Panc1 (cell line): ENCODE data around the gene SARS1. TPM values are rescaled to one million over a fixed set of nuclear protein-coding genes. Genes with fewer than 3 reads are reported as not detected.
A peak's percentile ranks its signal among the peaks of the same experiment; 100 is the strongest.
"Not testable (repeated sequence)": the region's sequence is repeated elsewhere in the genome, so short reads cannot be mapped to it uniquely, and the experiment has no call there.

Experiments
- ATAC-seq: fragments of 200-7000 bp; cut with Tn5 transposase; 2 replicates; pipeline ENCODE4 v1.9.1; 2020; ENCODE audit warnings: mild to moderate bottlenecking, moderate library complexity
- BruUV-seq: library from RNA; stranded (reverse); fragments of 400-500 nt; replicated peaks from 2 replicates; lab custom pipeline; 2021; lab: Mats Ljungman, UMichigan
- CTCF ChIA-PET: fragments of 300-600 bp; sonication (Branson Sonifier 250); formaldehyde crosslinking; loops from one replicate; lab custom pipeline; 2022; ENCODE audit warnings: antibody characterized with exemption; lab: Charles Lee
- POLR2A ChIA-PET: fragments of 300-600 bp; sonication (Branson Sonifier 250); formaldehyde crosslinking; loops from one replicate; lab custom pipeline; 2022; ENCODE audit warnings: antibody characterized with exemption; lab: Charles Lee
- DNase-seq: peaks from one replicate; pipeline ENCODE4 v3.0.0-alpha.2; 2010; ENCODE audit warnings: low read depth, low spot score
- H3K27ac ChIP-seq: 2 replicates; pipeline ENCODE4 v1.5.1; 2011; ENCODE audit warnings: mild to moderate bottlenecking, low read length, inconsistent platforms
- H3K27me3 ChIP-seq: fragments of 200-500 bp; sonication (Bioruptor generic); 2 replicates; pipeline ENCODE4 v1.6.0; 2014; ENCODE audit warnings: low read length, inconsistent platforms; ENCODE audit not compliant: control insufficient read depth, insufficient read depth
- H3K36me3 ChIP-seq: fragments of 200-500 bp; sonication (Bioruptor generic); 2 replicates; pipeline ENCODE4 v1.5.1; 2014; ENCODE audit warnings: inconsistent platforms, mild to moderate bottlenecking, low read length, moderate library complexity; ENCODE audit not compliant: control insufficient read depth, insufficient read depth
- H3K4me1 ChIP-seq: 2 replicates; pipeline ENCODE4 v1.5.1; 2011; ENCODE audit warnings: inconsistent platforms, mild to moderate bottlenecking, low read length, moderate library complexity; ENCODE audit not compliant: control insufficient read depth, insufficient read depth
- H3K4me3 ChIP-seq, 2 experiments: 2 replicates each; pipeline ENCODE4 v1.5.1; 2011 to 2012; ENCODE audit warnings: low read depth in 2 of 2, low read length in 2 of 2, mild to moderate bottlenecking in 2 of 2, inconsistent platforms in 1 of 2, moderate library complexity in 1 of 2
- H3K9me3 ChIP-seq: fragments of 200-500 bp; sonication (Bioruptor generic); 2 replicates; pipeline ENCODE4 v1.5.1; 2014; ENCODE audit warnings: low read depth, mild to moderate bottlenecking, inconsistent platforms, low read length, moderate library complexity; ENCODE audit not compliant: control insufficient read depth, insufficient read depth
- POLR2AphosphoS5 ChIP-seq: IDR thresholded peaks from 2 replicates; pipeline ENCODE4 v1.6.1; 2012; ENCODE audit warnings: mild to moderate bottlenecking, low read depth, low read length, moderate library complexity
- SIN3A ChIP-seq: IDR thresholded peaks from 2 replicates; pipeline ENCODE4 v1.6.1; 2012; ENCODE audit warnings: low read depth, mild to moderate bottlenecking, low read length, moderate library complexity, borderline replicate concordance; ENCODE audit not compliant: insufficient read depth
- TCF7L2 ChIP-seq: IDR thresholded peaks from 2 replicates; pipeline ENCODE4 v1.6.1; 2011; ENCODE audit warnings: mild to moderate bottlenecking, low read depth, low read length, inconsistent platforms
- in situ Hi-C: cut with HindIII; loops from 2 replicates; pipeline ENCODE4 v1.10.0; 2016; ENCODE audit warnings: low sequenced_read_pairs, low pct_unique_long_range_greater_than_20kb
- intact Hi-C: fragments of 100-400 bp; cut with micrococcal nuclease; formaldehyde crosslinking; loops from one replicate; pipeline ENCODE4 v1.10.0; 2022; ENCODE audit not compliant: unreplicated experiment
- total RNA-seq: library from RNA; stranded (reverse); gene quantifications from one replicate; pipeline ENCODE4 v1.2.1, GENCODE V29; 2021; ENCODE audit not compliant: unreplicated experiment
- TF ChIP-seq, protein P1 (sequence below): fragments of 450-650 bp; IDR thresholded peaks from 2 replicates; pipeline ENCODE4 v1.5.1; 2017; ENCODE audit warnings: mild to moderate bottlenecking
- TF ChIP-seq, protein P2 (sequence below), 2 experiments: IDR thresholded peaks; 2 replicates each; pipeline ENCODE4 v1.6.1; 2011 to 2012; ENCODE audit warnings: low read depth in 2 of 2, control low read depth in 1 of 2, low read length in 1 of 2, mild to moderate bottlenecking in 1 of 2, moderate library complexity in 1 of 2; ENCODE audit not compliant: insufficient read depth in 1 of 2

The SARS1 gene
- total RNA-seq, 1 experiment from 2014 or later = 115 TPM

DNA sequence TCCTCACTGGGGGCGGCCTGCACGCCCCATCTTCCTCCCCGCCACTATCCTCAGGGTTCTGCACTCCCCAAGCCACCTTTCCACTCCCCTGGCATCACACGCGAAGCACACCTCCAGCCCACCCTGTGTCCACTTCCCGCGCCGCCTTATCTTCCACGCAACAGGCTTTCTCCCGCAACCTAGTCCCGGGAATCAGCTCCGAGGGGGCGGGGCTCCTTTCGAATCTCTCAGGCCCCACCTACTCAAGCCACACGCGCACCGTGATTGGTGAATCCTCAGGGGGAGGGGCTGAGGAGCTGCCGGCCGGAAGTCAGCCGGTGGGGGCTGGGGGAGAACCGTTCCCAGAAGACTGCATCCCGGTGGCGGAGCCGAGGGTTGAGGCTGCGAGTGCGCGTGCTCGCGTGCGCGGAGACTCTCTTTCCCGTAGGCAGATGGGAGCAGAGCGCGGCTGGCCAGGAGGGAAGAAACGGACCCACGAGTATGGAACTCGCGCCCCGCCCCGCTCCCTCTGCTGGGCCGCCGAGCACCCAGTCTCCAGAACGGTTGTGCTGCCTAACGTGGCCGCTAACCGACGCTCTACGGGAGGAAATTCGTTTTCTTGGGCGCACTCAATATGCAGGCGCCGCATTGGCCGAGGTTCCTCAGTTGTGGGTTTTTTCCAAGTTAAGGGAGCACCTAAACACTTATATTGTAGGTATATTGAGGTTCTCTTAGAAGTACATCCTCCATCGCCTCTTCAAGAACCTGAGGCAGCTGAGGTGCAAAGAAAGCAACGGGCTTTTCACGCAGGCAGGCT lies 69.4 kb downstream of the SARS1 start, which contains the start of gene PSRC1:
Gene PSRC1 (minus strand): TSS at position 194 of the 796 bp plus-strand sequence.
- DNase-seq = no peak
- intact Hi-C loops = no loop called here
- TSS peak; percentile 97 for BruUV-seq
- POLR2A ChIA-PET = interaction anchor here (0.6 kb wide), 1 partner anchor 141 kb away, joined by 3 read pairs; no protein-coding TSS in a partner anchor
- H3K9me3 ChIP-seq = no peaks in the 10 kb centered on the region
- peaks cover 14% of the 10 kb centered on the region for H3K4me1 ChIP-seq
- in situ Hi-C loops = no loop called here
- H3K27me3 ChIP-seq = no peaks in the 10 kb centered on the region
- ATAC-seq = peak; percentile 98
- CTCF ChIA-PET = interaction anchor here (1.6 kb wide), 1 partner anchor 44 kb away, joined by 5 read pairs; no protein-coding TSS in a partner anchor
- H3K4me3 ChIP-seq = peak within 1 kb of the TSS; percentile 73 to 77
- peaks cover 3% of the 10 kb centered on the region for H3K36me3 ChIP-seq
- H3K27ac ChIP-seq = peak within 1 kb of the TSS; percentile 98
- TF ChIP-seq POLR2AphosphoS5 (peak; percentile 62), TCF7L2 (no peak), SIN3A (no peak)
- TF ChIP-seq, protein P1, sequence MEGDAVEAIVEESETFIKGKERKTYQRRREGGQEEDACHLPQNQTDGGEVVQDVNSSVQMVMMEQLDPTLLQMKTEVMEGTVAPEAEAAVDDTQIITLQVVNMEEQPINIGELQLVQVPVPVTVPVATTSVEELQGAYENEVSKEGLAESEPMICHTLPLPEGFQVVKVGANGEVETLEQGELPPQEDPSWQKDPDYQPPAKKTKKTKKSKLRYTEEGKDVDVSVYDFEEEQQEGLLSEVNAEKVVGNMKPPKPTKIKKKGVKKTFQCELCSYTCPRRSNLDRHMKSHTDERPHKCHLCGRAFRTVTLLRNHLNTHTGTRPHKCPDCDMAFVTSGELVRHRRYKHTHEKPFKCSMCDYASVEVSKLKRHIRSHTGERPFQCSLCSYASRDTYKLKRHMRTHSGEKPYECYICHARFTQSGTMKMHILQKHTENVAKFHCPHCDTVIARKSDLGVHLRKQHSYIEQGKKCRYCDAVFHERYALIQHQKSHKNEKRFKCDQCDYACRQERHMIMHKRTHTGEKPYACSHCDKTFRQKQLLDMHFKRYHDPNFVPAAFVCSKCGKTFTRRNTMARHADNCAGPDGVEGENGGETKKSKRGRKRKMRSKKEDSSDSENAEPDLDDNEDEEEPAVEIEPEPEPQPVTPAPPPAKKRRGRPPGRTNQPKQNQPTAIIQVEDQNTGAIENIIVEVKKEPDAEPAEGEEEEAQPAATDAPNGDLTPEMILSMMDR = peak; percentile 38
- TF ChIP-seq, protein P2, sequence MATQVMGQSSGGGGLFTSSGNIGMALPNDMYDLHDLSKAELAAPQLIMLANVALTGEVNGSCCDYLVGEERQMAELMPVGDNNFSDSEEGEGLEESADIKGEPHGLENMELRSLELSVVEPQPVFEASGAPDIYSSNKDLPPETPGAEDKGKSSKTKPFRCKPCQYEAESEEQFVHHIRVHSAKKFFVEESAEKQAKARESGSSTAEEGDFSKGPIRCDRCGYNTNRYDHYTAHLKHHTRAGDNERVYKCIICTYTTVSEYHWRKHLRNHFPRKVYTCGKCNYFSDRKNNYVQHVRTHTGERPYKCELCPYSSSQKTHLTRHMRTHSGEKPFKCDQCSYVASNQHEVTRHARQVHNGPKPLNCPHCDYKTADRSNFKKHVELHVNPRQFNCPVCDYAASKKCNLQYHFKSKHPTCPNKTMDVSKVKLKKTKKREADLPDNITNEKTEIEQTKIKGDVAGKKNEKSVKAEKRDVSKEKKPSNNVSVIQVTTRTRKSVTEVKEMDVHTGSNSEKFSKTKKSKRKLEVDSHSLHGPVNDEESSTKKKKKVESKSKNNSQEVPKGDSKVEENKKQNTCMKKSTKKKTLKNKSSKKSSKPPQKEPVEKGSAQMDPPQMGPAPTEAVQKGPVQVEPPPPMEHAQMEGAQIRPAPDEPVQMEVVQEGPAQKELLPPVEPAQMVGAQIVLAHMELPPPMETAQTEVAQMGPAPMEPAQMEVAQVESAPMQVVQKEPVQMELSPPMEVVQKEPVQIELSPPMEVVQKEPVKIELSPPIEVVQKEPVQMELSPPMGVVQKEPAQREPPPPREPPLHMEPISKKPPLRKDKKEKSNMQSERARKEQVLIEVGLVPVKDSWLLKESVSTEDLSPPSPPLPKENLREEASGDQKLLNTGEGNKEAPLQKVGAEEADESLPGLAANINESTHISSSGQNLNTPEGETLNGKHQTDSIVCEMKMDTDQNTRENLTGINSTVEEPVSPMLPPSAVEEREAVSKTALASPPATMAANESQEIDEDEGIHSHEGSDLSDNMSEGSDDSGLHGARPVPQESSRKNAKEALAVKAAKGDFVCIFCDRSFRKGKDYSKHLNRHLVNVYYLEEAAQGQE (IDR thresholded peaks at IDR 0.05; ENCODE audit: insufficient read depth in 1 of 2, low read depth in 2 of 2, low read length in 1 of 2) = 0 out of 4 replicates have a peak, but pooled peaks of 1 of the 2 experiments have one; percentile 34

DNA sequence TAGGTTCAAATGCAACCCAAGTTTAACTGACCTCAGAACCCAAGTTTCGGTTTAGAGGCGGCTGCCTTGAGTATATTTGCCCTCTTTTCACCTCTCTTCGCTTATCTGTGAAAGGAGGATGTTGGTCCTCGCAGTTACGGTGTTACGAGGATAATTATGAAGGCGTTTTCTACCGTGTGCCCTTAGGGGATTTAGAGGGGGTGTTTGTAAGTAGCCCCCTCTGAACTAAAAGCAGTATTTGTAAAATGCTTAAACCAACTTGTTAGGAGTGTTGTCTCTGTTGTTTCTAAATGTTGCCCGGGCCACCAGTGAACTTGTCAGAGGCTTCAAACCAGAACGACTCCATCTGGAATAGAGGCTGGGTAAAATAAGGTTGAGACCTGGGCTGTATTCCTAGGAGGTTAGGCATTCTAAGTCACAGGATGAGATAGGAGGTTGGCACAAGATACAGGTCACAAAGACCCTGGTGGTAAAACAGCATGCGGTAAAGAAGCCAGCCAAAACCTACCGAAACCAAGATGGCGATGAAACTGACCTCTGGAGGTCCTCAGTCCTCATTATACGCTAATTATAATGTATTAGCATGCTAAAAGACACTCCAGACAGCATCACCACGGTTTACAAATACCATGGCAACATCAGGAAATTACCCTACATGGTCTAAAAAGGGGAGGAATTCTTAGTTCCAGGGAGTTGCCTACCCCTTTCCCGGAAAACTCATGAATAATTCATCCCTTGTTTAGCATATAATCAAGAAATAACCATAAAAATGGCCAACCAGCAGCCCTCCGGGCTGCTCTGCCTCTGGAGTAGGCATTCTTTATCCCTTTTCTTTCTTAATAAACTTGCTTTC lies 70.3 kb downstream of the SARS1 start:
- H3K27ac ChIP-seq = peak overlapping the region; percentile 98
- no peaks in the 10 kb centered on the region for H3K27me3 ChIP-seq
- peak overlapping the region; percentile 73 to 77 for H3K4me3 ChIP-seq
- BruUV-seq = no TSS peak
- ChIA-PET CTCF (no interaction called here), POLR2A (no interaction called here)
- no peaks in the 10 kb centered on the region for H3K9me3 ChIP-seq
- peaks cover 3% of the 10 kb centered on the region for H3K36me3 ChIP-seq
- TF ChIP-seq POLR2AphosphoS5 = no peak
- TF ChIP-seq TCF7L2 = no peak
- TF ChIP-seq, protein P1 = no peak
- TF ChIP-seq, protein P2 (IDR thresholded peaks at IDR 0.05; ENCODE audit: insufficient read depth in 1 of 2, low read depth in 2 of 2, low read length in 1 of 2) = no peak
- TF ChIP-seq SIN3A = no peak
- H3K4me1 ChIP-seq = peaks cover 14% of the 10 kb centered on the region
- intact Hi-C loops (no loop called here), in situ Hi-C loops (no loop called here)
- no peak for DNase-seq
- no peak; the same call in 1 of the 2 replicates for ATAC-seq

DNA sequence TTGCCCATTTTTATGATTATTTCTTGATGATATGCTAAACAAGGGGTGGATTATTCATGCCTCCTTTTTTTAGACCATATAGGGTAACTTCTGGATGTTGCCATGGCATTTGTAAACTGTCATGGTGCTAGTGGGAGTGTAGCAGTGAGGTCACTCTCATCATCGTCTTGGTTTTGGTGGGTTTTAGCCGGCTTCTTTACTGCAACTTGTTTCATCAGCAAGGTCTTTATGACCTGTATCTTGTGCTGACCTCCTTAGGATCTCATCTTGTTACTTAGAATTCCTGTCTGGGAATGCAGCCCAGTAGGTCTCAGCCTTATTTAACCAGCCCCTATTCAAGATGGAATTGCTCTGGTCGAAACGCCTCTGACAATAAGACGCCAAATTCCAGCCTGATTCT lies 73.0 kb downstream of the SARS1 start:
- DNase-seq, H3K4me3 ChIP-seq, ATAC-seq, in situ Hi-C loops, H3K4me1 ChIP-seq, intact Hi-C loops, H3K27ac ChIP-seq, H3K27me3 ChIP-seq, POLR2A ChIA-PET, CTCF ChIA-PET, BruUV-seq, H3K36me3 ChIP-seq, H3K9me3 ChIP-seq: not testable (repeated sequence)
